OCI-LY1 (cell line): ENCODE data around the gene KCNIP4.

Source experiments
- CTCF ChIP-seq: fragments of 200-600 bp; sonication (generic), shearing (Covaris generic); IDR thresholded peaks from 2 replicates; pipeline ENCODE4 v1.5.1; 2017; ENCODE audit warnings: mild to moderate bottlenecking, antibody characterized with exemption, low read length, moderate library complexity, mixed read lengths
- EZH2 ChIP-seq: fragments of 200-600 bp; sonication (generic), shearing (Covaris generic); IDR thresholded peaks from 2 replicates; pipeline ENCODE4 v1.8.0; 2017; ENCODE audit warnings: borderline replicate concordance, mixed run types, mild to moderate bottlenecking, antibody characterized with exemption, low read length, moderate library complexity, mixed read lengths

GRCh38 chr4:21167711-21168110 is 780.9 kb downstream of the KCNIP4 start:
- no peak for TF ChIP-seq CTCF
- TF ChIP-seq EZH2 = no peak
